Inflammatory macrophage (primary cell): Measurements from ENCODE around the gene PWWP2A.
A peak's percentile ranks its signal among the peaks of the same experiment; 100 is the strongest.
"Not testable (repeated sequence)": the region's sequence is repeated elsewhere in the genome, so short reads cannot be mapped to it uniquely, and the experiment has no call there.

Source experiments
- DNase-seq, 2 donors: peaks; one replicate each; pipeline ENCODE4 v3.0.0-alpha.2; 2020 to 2022
- total RNA-seq, 18 experiments: gene quantifications; one replicate each; lab custom pipeline; 2026; ENCODE audit warnings: mixed read lengths in 6 of 18, inconsistent platforms in 2 of 18; lab: John Stamatoyannopoulos, UW

PWWP2A gene
- total RNA-seq, result 15.5 to 30.4 (median 23.4) reads per million in 18 experiments

- DNase-seq, result peak; percentile 99 to 100
These were observed at the start of gene PWWP2A for GRCh38 chr5:160119142-160119904. Gene PWWP2A (minus strand): TSS chr5:160119450. CDS start chr5:160119388, 62 bp downstream.

- DNase-seq, result no peak
These were observed 48.4 kb upstream of the PWWP2A start for GRCh38 chr5:160167624-160168165.

- DNase-seq, result no peak
These were observed 47.8 kb upstream of the PWWP2A start for GRCh38 chr5:160166973-160167623.

- DNase-seq, result no peak
These were observed 47.1 kb upstream of the PWWP2A start for GRCh38 chr5:160166069-160166972.

- peak; percentile 83 to 85 for DNase-seq
These were observed 46.2 kb upstream of the PWWP2A start for GRCh38 chr5:160165137-160166068.

- DNase-seq, result no peak
These were observed 43.7 kb upstream of the PWWP2A start for GRCh38 chr5:160162910-160163309.

- no peak for DNase-seq
These were observed 42.4 kb upstream of the PWWP2A start for GRCh38 chr5:160161626-160162025.

- not testable (repeated sequence) for DNase-seq
These were observed 41.6 kb upstream of the PWWP2A start for GRCh38 chr5:160160875-160161274.

- no peak for DNase-seq
These were observed 40.9 kb upstream of the PWWP2A start for GRCh38 chr5:160159991-160160792.

GRCh38 chr5:160158087-160158486 lies 38.8 kb upstream of the PWWP2A start:
- DNase-seq, result no peak

GRCh38 chr5:160155017-160155750 lies 35.9 kb upstream of the PWWP2A start:
- no peak for DNase-seq

- DNase-seq, result no peak
These were observed 33.7 kb upstream of the PWWP2A start for GRCh38 chr5:160152901-160153300.

- no peak for DNase-seq
These were observed 33.0 kb upstream of the PWWP2A start for GRCh38 chr5:160152287-160152686.

GRCh38 chr5:160151017-160151416 lies 31.8 kb upstream of the PWWP2A start:
- DNase-seq, result no peak

- DNase-seq, result no peak
These were observed 31.1 kb upstream of the PWWP2A start for GRCh38 chr5:160150381-160150780.

GRCh38 chr5:160144436-160144835 lies 25.2 kb upstream of the PWWP2A start:
- not testable (repeated sequence) for DNase-seq

- no peak for DNase-seq
These were observed 15.1 kb upstream of the PWWP2A start for GRCh38 chr5:160134332-160134731.

- DNase-seq, result no peak
These were observed 14.7 kb upstream of the PWWP2A start for GRCh38 chr5:160133918-160134304.

- peak; percentile 65 to 71 for DNase-seq
These were observed 14.0 kb upstream of the PWWP2A start for GRCh38 chr5:160133071-160133917.
